Smooth muscle cell of trachea (primary cell): ENCODE results near the gene NEDD4. TPM values are rescaled to one million over a fixed set of nuclear protein-coding genes. Genes with fewer than 3 reads are reported as not detected.

Experiments
- total RNA-seq: library from RNA; depleted of rRNA; stranded (reverse); fragments of >200 nt; gene quantifications from 2 replicates; pipeline ENCODE4 v1.2.1, GENCODE V29; 2014

Gene NEDD4
- 34.7 and 43.2 TPM in 2 replicates for total RNA-seq

DNA sequence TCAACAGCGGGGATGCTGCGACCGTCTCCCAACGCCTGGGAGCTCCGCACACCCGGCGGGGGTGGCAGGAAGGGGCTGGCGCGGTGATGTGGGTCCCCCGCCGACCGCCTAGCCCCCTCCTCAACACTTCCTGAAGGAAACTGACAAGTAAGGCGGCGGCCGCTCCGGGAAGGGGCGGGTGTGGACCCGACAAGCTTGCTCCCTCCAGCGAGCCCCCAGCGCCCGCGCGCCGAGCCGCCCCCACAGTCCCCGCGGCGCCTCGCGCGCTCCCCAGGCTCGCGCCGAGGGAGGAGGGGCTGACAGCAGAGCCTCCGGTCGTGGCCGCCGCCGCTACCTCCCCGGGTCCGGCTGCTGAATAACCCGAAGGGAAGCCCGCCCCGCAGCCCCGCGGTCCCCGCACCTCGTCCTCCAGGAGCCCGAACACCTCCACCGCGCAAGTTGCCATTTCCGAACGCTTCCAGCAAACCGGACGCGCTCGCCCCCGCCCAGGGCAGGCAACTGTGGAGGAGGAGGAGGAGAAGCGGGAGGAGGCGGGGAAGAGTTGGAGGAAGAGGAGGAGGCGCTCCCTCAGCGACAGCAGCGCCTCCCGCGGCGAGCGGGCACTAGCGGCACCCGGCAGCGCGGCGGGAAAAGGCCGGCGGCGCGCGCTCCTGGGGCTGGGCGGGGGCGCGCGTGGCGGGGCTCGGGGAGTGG is at the start of gene NEDD4:
Gene NEDD4 (minus strand): TSS at position 502 of the 693 bp plus-strand sequence. CDS start 57 bp downstream, at position 445.

